Esophagus muscularis mucosa (tissue), 4 donors: ENCODE measurements around the gene NRXN2. TPM values are rescaled to one million over a fixed set of nuclear protein-coding genes. Genes with fewer than 3 reads are reported as not detected.

Experiments used
- DNase-seq: peaks from one replicate; pipeline ENCODE4 v3.0.0-alpha.2; 2017; ENCODE audit errors: extremely low spot score
- H3K27ac ChIP-seq, 4 donors: fragments of 200-600 bp; sonication (generic); replicated peaks in 1 of 4; 1 replicate in 3 of 4; 2 replicates in 1 of 4; pipeline ENCODE4 v1.5.1; 2016 to 2019; ENCODE audit warnings: mild to moderate bottlenecking in 1 of 4
- H3K27me3 ChIP-seq, 4 donors: fragments of 200-600 bp; sonication (generic); one replicate each; pipeline versions ENCODE4 v1.5.1 to v1.6.0; 2016 to 2019
- H3K36me3 ChIP-seq, 4 donors: fragments of 200-600 bp; sonication (generic); one replicate each; pipeline ENCODE4 v1.5.1; 2016 to 2019
- H3K4me1 ChIP-seq, 4 donors: fragments of 200-600 bp; sonication (generic); one replicate each; pipeline ENCODE4 v1.5.1; 2016 to 2019
- H3K4me3 ChIP-seq, 4 donors: fragments of 200-600 bp; sonication (generic); 1 replicate in 2 of 4; 2 replicates in 2 of 4; pipeline ENCODE4 v1.5.1; 2016 to 2019; ENCODE audit warnings: mild to moderate bottlenecking in 4 of 4, moderate library complexity in 1 of 4
- H3K9me3 ChIP-seq, 4 donors: fragments of 200-600 bp; sonication (generic); 1 replicate in 3 of 4; 2 replicates in 1 of 4; pipeline ENCODE4 v1.5.1; 2016 to 2019
- EP300 ChIP-seq: sonication (generic); formaldehyde crosslinking; IDR thresholded peaks from one replicate; pipeline ENCODE4 v1.6.1; 2017; ENCODE audit warnings: antibody characterized with exemption
- POLR2A ChIP-seq: fragments of 450-650 bp; IDR thresholded peaks from one replicate; pipeline ENCODE4 v1.6.1; 2017; ENCODE audit warnings: antibody characterized with exemption, moderate library complexity, mild to moderate bottlenecking, low read depth
- POLR2AphosphoS5 ChIP-seq, 2 donors: sonication (generic); formaldehyde crosslinking; IDR thresholded peaks; one replicate each; pipeline ENCODE4 v1.6.1; 2017; ENCODE audit warnings: antibody characterized with exemption in 2 of 2
- WGBS: methylation state at CpG from one replicate; pipeline ENCODE4 v1.1.5; 2018; 5-methylcytosine and 5-hydroxymethylcytosine counted together
- intact Hi-C: fragments of 100-400 bp; cut with DNase I; formaldehyde crosslinking; loops from one replicate; pipeline ENCODE4 v1.15.1; 2023
- total RNA-seq, 4 donors: library from RNA; depleted of rRNA; stranded (reverse); fragments of >200 nt; gene quantifications; one replicate each; pipeline versions ENCODE4 v1.1.0 to v1.2.1, GENCODE V29; 2016
- TF ChIP-seq, protein P1 (sequence below), 3 experiments: fragments of 200-600 bp in 2 of 3; fragments of 450-650 bp in 1 of 3; sonication (generic) in 2 of 3; IDR thresholded peaks; one replicate each; pipeline ENCODE4 v1.5.1; 2017 to 2019; ENCODE audit warnings: antibody characterized with exemption in 3 of 3, mild to moderate bottlenecking in 2 of 3, moderate library complexity in 1 of 3

NRXN2 gene
- total RNA-seq, 4 donors from 2014 or later = 2.1 to 12.9 (median 4.3) TPM

- no peak for DNase-seq
- H3K36me3 ChIP-seq = no peaks in the 10 kb centered on the region
- H3K27ac ChIP-seq = no peak overlapping the region
- 96% methylated on average over 5 of the region's 8 CpGs for WGBS
- no peaks in the 10 kb centered on the region for H3K9me3 ChIP-seq
- H3K4me3 ChIP-seq = no peak overlapping the region
- H3K4me1 ChIP-seq = peaks cover 5 to 12% (median 9%) of the 10 kb centered on the region in 4 donors
- no peaks in the 10 kb centered on the region for H3K27me3 ChIP-seq
- intact Hi-C loops = no loop called here
- TF ChIP-seq, protein P1, sequence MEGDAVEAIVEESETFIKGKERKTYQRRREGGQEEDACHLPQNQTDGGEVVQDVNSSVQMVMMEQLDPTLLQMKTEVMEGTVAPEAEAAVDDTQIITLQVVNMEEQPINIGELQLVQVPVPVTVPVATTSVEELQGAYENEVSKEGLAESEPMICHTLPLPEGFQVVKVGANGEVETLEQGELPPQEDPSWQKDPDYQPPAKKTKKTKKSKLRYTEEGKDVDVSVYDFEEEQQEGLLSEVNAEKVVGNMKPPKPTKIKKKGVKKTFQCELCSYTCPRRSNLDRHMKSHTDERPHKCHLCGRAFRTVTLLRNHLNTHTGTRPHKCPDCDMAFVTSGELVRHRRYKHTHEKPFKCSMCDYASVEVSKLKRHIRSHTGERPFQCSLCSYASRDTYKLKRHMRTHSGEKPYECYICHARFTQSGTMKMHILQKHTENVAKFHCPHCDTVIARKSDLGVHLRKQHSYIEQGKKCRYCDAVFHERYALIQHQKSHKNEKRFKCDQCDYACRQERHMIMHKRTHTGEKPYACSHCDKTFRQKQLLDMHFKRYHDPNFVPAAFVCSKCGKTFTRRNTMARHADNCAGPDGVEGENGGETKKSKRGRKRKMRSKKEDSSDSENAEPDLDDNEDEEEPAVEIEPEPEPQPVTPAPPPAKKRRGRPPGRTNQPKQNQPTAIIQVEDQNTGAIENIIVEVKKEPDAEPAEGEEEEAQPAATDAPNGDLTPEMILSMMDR (IDR thresholded peaks at IDR 0.05) = no peak
- TF ChIP-seq POLR2AphosphoS5 (IDR thresholded peaks at IDR 0.05) (no peak), EP300 (no peak), POLR2A (no peak)
Observed at GRCh38 chr11:64569300-64569970, 153.6 kb downstream of the NRXN2 start.

DNA sequence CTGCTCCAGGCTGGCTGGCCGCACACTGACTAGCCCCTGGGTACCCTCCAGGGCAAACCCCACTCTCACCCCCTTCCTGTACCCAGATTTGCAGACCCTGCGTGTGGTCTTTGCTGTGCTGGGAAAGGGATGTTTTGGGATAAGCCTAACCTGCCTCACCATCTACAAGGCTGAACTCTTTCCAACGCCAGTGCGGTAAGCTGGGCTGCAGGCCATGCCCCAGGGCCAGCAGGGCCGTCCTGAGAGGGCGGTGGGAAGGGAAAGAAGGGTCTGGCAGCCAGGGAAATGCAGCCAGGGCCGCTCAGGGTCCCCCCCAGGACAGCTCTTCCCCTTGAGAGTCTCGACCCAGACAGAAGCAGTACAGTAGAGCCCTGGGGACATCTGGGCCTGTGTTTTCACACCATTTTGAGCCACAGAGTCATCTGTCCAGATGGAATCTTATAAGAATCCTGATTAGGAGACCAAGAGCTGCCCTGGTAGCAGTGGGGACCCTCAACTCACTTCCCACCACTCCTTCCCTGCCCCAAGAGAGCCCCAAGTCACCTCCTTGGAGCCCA lies 154.3 kb downstream of the NRXN2 start:
- H3K4me3 ChIP-seq = no peak overlapping the region
- H3K9me3 ChIP-seq = no peaks in the 10 kb centered on the region
- intact Hi-C loops = no loop called here
- peaks cover 5 to 12% (median 9%) of the 10 kb centered on the region in 4 donors for H3K4me1 ChIP-seq
- no peaks in the 10 kb centered on the region for H3K27me3 ChIP-seq
- 90% methylated on average over 5 of the region's 8 CpGs for WGBS
- H3K36me3 ChIP-seq = no peaks in the 10 kb centered on the region
- no peak overlapping the region for H3K27ac ChIP-seq
- TF ChIP-seq, protein P1 (IDR thresholded peaks at IDR 0.05) = no peak
- TF ChIP-seq POLR2A = no peak
- TF ChIP-seq EP300 = no peak
- TF ChIP-seq POLR2AphosphoS5 (IDR thresholded peaks at IDR 0.05) = no peak
- DNase-seq = no peak

DNA sequence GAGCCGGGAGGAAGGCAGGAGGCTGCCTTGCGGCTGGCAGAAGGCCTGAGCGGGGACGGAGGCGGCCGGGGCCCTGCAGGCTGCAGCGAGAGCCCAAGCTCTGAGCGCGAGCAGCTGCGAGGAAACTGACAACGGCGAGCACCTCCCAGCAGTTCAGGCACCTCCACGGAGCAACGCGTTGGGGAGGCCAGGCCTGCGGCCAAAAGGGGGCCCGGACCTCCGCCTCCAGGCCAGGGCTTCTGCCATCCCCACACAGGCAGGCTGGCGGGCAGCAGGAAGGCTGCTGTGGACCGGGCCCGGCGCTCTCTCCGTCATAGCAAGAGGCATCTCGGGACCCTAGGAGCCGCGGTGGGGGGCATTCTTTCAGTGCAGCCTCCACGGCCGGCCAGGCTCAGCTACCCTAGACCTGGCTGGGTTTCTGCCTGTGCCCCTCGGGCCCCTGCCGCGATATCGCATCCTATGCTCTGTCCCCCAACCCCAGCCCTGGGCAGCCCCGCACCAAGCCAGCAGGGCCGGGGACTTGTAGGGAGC lies 154.9 kb downstream of the NRXN2 start:
- intact Hi-C loops = no loop called here
- DNase-seq = no peak
- no peak for TF ChIP-seq EP300
- TF ChIP-seq POLR2A = no peak
- no peak for TF ChIP-seq POLR2AphosphoS5 (IDR thresholded peaks at IDR 0.05)
- TF ChIP-seq, protein P1 (IDR thresholded peaks at IDR 0.05) = no peak

GRCh38 chr11:64566915-64567891 lies 155.8 kb downstream of the NRXN2 start:
- no peak for DNase-seq
- TF ChIP-seq POLR2A = no peak
- H3K27ac ChIP-seq = no peak overlapping the region

More for the DNA sequence above, 154.9 kb downstream of the NRXN2 start:
- no peak overlapping the region for H3K4me3 ChIP-seq
- H3K27me3 ChIP-seq = no peaks in the 10 kb centered on the region
- H3K9me3 ChIP-seq = no peaks in the 10 kb centered on the region
- H3K4me1 ChIP-seq = peaks cover 5 to 12% (median 9%) of the 10 kb centered on the region in 4 donors
- no peak overlapping the region for H3K27ac ChIP-seq
- WGBS = 91% methylated on average over 10 of the region's 34 CpGs
- H3K36me3 ChIP-seq = no peaks in the 10 kb centered on the region

More at GRCh38 chr11:64566915-64567891, 155.8 kb downstream of the NRXN2 start:
- no peaks in the 10 kb centered on the region for H3K9me3 ChIP-seq
- no peaks in the 10 kb centered on the region for H3K27me3 ChIP-seq
- no peak overlapping the region for H3K4me3 ChIP-seq
- intact Hi-C loops = no loop called here
- 86% methylated on average over 21 of the region's 30 CpGs for WGBS
- peaks cover 5 to 12% (median 9%) of the 10 kb centered on the region in 4 donors for H3K4me1 ChIP-seq
- H3K36me3 ChIP-seq = no peaks in the 10 kb centered on the region
